Retina (tissue), 1 donor: ENCODE results near the gene NAA60.
"Not testable (repeated sequence)": the region's sequence is repeated elsewhere in the genome, so short reads cannot be mapped to it uniquely, and the experiment has no call there.

ENCODE experiments used
- DNase-seq: peaks from one replicate; pipeline ENCODE4 v3.0.0-alpha.2; 2016

The NAA60 gene

DNA sequence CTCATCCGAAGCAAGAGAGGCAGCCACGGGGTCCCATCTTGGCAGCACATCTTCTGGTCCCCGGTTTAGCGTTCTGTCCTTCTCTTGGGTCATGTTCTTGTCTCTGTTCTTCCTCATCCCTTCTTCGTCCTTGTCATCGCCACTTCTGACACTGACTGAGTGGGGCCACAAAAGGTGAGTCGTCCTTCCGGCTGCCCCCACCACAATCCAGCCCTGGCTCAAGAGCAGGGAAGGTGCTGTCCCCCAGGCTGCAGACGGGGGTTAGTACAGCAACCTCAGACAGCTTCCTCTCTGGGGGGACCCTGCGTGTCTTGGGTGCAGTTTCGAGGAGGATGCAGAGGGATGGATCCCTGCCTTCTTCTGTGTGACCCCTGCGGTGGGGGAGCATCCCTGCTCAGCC lies 21.8 kb downstream of the NAA60 start:
- no peak for DNase-seq

DNA sequence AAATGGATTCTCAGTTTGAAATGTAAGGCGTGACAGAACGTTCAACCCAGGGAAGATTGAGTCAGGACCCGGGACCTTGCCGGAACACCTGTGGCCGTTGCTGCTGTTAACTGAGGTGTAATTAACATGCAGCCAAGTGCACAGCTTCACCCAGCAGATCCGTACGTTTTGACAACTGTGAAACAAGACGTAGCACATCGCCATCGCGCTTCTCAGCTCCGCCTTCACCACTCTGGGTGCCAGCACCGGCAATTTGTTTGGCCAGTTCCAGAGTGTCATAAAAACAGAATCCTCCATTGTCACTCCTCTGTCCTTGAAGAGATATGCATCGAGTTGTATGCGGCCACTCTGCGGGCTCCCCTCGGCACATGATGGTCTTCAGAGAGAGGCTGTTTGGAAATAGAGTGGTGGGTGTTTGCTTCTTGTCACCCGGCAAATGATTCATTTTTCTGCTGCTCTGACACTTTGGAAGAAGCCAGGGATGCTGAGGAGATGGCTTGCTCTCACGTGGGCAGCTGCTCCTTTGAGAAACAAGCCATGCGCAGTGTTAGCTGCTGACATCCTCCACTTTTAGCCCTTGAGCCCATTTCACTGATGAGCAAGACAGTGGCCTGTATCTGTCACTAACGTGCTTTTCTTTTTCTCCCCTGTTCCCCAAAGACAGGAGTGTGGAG lies 22.6 kb downstream of the NAA60 start:
- no peak for DNase-seq

DNA sequence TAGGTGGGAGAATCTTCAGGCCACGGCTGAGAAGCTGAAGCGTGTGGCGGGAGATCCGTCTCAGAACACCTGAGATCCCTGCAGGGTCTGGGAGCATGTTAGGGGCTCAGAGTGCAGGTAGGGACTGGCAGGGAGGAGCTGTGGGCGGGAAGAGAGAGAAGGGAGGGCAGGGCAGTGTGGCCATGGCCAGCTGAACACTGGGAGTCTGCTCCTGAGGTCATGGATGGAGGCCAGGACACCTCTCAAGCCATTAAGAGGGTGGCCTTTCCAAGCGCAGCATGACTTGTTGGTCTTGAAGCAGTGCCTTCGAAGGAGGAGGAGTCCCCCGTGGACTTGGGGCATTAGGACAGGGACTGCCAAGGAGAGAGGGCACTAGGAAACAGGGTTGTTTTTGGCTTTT lies 23.7 kb downstream of the NAA60 start:
- DNase-seq, result no peak

DNA sequence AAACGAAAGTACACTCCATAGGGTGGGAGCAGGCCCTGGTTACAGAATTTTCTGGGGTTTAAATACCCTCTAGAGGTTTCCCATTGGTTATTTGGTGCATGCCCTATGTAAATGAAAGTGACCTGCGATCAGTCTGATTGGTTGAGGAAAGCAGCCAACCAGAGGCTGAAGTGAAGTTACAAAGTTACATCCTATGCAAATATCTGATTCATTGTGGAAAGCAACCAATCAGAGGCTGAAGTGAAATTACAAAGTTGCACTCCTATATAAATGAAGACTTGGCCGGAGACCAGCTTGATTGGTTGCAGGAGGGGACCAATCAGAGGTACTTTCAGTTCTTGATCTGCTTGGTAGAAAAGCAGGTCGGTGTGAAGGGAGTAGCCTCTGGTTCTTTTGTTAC lies 24.4 kb downstream of the NAA60 start:
- DNase-seq, result no peak

DNA sequence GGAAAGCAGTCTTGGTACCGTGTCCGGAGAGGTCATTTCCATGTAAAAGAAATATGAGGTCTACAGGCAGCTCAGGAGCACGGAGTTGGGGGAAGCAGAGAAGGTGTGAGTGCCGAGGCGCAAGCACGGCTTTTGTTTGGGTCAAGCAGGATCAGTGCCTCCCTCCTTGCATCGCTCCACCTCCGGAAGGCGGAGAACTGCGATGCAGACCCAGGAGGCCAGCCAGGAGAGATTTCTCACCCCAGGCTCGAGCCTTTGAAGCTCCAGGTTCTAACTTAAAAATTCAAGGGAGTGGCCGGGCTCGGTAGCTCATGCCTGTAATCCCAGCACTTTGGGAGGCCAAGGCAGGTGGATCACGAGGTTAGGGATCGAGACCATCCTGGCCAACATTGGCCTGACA lies 25.0 kb downstream of the NAA60 start:
- DNase-seq, result no peak

DNA sequence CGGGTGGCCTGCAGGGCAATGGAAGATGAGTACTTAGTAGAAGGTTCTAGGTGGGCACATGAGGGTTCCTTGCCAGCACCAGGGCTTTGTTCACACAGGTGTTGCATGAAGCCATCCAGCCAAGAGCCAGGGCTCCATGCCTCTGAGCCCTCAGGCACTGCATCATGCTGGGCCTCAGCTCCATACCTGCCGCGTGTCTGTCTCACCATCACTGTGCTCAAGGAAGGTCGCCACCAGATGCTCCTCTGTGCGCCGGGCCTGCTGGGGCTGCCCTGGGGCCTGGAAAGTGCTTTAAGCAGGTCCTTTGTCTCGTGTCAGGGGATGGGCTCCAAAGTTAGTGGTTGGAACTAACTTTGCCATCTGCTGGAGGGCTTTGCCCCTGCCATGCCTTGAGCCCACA lies 26.3 kb downstream of the NAA60 start:
- no peak for DNase-seq

DNA sequence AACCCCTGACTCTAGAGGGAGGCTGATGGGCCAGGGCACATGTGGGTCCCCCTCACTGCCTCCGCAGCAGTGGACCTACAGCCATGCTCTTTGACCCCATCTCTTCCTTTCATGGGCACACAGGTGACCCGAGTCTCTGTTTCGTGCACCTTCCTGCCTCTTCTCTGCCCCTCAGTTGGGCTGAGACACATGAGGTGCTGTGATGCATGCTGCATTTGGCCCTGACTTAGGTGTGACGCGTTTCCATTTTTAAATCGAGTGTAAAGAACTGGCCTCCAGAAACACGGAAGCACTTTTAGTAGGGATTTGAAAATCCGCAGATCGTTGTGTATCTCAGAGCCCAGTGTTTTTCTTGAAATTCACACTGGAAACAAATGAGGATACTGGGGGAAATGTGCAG lies 27.2 kb downstream of the NAA60 start:
- DNase-seq, result no peak

DNA sequence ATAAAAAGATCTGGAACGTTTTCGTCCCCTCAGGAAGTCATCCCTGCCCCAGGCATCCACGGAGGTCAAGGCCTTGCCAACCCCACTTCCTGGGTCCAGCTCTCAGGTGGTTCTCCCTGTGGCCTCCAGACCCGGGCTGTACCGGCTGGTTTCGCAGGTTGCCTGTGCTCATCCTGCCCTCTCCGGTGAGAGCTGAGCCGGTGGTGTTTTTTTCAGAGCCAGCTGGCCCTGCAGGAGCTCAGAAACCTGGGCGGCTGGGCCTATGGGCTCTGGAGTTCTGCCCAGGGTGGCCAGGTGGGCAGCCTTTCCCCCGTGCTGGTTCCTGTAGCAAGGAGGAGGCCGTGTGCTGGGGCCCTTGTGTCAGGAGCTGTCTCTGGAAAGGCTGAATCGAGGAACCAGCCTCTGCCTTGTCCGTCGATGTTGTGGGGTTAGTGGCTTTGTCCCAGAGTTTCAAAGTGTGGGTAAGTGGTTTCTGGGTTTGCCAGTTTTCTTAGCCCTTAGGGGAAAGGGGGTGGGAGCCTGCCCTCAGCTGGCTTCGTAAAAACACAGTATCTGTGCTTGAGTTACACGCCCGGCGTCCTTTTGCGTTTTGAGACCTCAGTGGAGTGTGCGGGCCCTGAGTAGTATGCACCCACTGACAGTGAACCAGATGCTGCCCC lies 28.2 kb downstream of the NAA60 start:
- DNase-seq, result no peak

DNA sequence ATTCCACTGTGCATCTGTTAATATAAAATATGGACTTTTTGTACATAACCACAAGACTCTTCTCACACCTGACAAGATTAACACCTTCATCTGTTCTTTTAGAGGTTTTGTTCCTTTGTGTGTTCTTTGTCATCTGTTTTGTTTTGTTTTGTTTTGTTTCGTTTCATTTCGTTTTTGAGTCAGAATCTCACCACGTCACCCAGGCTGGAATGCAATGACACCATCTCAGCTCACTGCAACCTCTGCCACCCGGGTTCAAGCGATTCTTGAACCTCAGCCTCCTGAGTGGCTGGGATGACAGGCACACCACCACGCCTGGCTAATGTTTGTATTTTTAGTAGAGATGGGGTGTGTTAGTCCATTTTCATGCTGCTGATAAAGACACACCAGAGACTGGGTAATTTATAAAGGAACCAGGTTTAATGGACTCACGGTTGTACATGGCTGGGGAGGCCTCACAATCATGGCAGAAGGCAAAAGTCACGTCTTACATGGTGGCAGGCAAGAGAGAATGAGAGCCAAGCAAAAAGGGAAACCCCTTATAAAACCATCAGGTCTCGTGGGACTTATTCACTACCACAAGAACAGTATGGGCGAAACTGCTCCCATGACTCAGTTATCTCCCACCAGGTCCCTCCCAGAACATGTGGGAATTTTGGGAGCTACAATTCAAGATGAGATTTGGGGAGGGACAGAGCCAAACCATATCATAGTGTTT lies 29.6 kb downstream of the NAA60 start:
- no peak for DNase-seq

DNA sequence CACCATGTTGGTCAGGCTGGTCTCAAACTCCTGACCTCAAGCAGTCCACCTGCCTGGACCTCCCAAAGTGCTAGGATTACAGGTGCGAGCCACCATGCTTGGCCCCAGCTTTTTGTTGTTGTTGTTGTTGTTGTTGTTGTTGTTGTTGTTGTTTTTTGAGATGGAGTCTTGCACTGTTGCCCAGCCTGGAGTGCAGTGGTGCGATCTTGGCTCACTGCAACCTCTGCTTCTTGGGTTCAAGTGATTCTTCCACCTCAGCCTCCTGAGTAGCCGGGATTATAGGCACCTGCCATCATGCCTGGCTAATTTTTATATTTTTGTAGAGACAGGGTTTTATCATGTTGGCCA lies 30.1 kb downstream of the NAA60 start:
- not testable (repeated sequence) for DNase-seq

DNA sequence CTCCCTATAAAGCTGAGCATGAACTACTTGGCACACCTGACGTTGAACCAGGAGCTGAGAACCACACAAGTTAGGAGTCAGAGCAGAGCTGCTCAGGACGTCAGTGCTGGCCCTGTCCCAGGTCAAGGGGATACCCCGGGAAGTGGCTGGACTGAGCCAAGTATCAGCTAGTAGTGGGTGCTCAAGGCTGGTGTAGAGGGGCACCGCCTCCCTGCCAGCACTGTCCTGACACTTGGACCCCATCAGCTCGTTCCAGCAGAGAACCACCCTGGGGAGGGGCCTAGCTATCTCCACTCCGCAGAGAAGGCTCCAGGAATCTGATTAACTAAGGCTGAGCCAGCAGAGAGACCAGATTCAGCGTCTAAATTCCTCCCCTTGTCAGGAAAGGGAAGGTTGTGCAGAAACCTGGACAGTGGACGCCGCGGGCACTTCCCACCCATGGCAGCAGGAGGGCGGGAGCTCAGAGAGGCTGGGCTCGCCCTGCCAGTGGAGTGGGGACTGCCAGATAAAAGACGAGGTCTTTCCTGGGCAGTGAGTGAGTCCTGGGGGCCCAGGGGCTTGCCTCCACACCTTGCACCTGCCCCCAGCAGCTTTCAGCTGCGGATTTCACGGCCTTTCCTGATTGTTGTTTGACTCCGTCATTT lies 30.8 kb downstream of the NAA60 start:
- DNase-seq, result no peak

DNA sequence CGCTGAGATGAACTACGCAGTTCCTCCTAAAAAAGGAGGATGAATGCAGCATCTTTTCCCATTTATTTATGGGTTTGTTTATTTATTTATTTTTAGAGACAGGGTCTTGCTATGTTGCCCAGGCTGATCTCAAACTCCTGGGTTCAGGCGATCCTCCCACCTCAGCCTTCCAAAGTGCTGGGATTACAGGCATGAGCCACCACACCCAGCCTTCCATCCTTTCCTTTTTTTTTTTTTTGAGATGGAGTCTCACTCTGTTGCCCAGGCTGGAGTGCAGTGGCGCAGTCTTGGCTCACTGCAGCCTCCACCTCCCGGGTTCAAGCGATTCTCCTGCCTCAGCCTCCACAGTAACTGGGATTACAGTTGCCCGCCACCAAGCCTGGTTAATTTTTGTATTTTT lies 31.4 kb downstream of the NAA60 start:
- not testable (repeated sequence) for DNase-seq

DNA sequence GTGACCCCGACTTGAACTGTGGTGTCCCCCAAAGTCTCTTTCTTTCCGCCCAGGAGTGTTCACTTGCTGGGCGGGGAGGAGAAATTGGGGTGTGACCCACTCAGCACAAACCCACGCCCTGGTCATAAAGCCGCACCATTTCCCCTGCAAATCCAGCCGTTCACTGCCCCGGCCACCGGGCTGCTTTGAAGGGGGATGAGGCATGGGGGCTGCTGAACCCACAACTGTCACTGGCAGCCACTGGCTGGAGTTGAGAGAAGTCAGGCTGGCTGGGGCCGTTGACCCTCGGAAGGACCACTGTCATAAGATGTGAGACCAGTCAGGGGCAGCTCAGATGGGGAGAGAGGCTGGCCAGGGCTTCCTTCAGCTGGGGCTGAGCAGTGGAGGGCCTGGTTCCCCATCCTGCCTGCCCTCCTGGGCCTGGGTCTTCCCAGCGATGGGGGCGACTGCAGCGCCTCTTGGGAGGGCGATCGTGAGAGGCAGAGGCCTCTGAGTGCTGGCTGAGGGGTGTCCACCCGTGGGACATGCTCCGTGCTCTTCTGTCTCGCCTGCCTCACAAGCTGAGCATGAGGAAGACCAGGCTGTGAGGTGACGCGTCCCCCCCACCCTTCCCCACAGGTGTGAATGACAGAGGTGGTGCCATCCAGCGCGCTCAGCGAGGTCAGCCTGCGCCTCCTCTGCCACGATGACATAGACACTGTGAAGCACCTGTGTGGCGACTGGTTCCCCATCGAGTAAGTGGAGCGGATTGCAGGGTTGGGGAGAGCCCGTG lies 32.3 kb downstream of the NAA60 start:
- no peak for DNase-seq

DNA sequence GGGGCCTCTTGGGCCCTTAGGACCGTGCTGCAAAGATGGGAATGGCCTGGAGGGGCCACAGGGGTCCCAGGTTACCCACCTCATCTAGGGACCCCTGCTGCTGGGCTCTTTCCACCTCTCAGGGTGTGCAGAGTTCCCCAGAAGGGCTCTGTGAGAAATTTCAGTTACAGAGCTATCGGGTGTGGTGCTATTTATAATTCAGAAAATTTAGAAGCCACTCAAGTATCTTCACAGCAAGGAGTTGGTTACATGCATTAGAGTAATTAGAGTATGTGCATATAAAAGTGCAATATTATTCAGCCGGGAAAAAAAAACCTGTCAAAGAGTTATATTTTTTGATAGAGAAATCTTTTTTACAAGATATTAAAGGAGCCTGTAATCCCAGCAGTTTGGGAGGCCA lies 32.9 kb downstream of the NAA60 start:
- no peak for DNase-seq

DNA sequence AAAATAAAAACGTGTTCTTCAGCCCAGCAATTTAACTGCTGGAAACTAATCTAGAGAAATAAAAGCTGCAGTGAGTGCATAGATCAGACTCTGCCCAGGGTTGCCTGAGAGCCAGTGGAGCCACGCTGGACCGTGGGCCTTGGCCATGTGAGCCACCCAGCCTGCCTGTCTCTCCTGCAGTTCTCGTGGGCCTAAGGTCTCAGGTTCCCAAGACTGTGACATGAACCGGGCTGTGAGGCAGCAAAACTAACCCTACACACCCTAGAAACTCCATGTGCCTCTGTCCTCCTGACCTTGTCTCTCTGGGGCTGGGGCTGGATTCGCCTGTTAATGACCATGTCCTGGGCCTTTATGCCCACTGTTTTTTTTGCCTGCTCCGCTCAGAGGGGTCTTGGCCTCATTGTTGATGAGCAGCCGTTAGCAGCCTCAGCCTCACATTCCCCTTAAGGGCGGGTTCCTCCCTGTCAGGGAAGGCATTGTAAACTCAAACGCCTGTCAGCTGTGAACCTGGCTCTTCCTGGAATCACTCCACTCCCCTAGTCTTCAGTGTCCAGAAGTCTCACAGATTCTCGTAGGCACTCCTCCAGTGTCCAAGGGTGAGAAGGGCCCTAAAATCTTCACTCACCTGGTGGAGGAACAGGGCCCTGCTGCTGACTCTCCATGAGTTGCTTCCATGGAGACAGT lies 34.9 kb downstream of the NAA60 start:
- no peak for DNase-seq

DNA sequence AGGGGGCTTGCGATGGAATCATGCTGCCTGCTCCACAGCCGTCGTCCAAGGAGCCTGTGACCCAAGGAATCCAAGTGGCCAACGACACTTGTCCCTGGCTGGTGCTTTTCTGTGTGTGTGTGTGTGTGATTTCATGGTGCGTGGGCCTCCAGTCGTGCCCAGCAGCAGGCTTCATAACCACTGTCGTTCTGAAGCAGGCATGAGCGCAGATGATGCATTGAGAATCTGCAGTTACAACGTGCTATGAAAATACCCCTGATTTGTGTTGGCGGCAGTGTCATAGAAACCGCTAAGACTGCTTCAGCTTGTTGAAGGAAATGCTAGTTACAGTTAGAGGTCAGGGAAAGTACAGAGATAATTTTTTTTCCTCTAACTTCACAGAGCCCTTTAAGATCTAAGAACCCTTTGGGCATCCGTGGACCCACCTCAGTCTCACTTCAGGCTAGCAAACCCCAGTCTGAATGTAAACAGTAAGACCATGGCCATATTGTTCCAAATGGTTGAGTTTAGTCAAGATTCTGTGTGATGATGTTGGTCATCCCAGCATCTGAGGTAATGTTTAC lies 36.3 kb downstream of the NAA60 start:
- DNase-seq, result no peak

DNA sequence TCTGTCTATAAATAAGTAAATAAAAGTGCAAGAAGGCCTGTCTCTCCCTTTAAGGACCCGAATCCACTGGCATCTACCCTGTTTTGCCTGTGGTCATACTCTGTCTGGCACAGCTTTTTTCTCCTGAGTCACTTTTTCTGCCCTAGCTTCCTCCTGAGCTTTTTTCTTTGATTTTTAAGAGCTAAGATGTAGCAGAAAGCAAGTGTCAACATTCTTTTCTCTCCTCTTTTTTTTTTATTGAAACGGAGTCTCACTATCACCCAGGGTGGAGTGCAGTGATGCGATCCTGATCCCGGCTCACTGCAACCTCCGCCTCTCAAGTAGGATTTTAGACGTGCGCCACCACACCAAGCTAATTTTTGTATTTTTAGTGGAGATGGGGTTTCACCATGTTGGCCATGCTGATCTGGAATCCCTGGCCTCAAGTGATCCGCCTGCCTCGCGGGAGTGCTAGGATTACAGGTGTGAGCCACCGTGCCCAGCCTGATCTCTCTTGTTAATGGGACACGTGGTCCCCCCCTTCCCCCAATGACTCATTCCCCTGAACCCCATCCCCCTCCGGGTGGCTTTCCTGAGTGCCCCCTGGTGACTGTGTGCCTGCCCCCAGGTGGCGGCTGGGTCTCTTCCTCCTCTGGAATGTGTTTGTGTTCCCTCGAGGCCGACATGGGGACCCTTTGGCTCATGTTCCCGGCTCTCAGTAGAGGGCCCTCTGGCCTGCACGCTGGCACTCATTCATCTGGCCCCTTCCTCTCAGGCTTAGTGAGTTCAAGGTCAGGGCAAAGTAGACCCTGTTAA lies 37.6 kb downstream of the NAA60 start:
- DNase-seq, result no peak

DNA sequence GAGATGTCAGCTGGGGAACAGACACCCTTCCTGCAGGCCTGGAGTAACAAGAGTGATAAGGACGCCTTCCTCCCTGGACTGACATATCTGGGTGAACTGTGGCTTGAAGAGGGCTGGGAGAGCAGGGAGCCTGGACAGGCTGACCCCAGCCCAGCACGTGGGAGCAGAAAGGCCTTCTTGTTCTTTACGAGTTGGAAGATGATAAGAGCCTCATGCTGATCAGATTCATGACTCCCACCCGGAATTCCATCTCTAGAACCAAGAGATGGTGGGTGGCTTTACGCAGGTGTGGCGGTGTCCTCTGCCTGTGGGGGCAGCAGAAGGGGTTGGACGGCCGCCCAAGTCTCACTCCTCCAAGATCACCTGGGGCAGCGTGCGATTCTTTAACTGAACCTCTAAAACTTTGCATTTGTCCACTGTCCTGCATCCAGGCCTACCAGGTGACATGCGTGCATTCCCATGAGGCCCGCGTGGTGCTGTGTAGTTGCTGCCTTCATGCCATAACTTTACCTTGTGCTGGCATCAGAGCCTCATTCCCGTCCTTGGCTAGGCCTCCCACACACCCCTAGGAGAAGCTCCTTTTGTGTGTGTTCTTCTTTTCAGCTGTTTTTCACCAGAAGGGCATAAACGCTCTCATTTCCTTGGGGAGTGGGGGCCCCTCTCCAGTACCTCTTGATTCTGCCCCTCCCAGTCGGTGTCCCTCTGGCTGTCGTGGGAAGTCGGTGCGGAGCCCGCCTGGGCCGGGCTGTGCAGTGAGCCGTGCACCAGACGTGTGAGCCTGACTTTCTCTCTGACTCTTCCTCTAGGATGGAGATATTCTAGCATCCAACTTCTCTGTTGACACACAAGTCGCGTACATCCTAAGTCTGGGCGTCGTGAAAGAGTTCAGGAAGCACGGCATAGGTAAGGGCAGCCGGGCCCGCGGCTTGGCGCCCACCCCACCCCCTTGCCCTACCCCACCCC lies 38.5 kb downstream of the NAA60 start:
- no peak for DNase-seq

DNA sequence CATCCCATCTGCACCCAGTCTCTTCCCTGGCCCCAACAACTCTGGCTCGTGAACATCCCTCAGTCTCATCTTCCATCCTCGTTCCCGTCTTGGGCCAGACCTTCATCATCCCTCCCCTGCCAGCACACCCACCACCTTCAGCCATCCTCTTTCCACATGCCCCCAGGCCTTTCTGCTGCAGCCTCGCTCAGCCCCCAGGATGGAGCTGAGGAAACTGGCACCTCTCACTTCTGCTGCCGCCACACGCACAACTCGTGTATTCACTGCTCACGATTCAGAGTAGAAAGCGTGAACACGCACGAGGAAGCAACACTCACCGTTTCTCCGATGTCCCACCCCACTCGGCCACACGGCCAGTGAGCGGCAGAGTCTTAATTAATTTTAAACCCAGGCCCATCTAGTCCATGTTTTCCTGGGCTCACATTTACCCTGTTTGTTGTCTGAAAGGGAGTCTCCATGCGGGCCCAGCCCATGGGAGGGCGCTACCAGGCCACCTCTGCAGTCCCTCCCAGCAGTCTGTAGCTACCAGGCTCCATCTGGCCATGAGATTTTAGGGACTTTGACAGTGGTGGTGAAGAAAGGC lies 39.3 kb downstream of the NAA60 start:
- DNase-seq, result no peak
